Measurements from ENCODE around the gene OR4D1.
A peak's percentile ranks its signal among the peaks of the same experiment; 100 is the strongest.
"Not testable (repeated sequence)": the region's sequence is repeated elsewhere in the genome, so short reads cannot be mapped to it uniquely, and the experiment has no call there.

The OR4D1 gene

DNA sequence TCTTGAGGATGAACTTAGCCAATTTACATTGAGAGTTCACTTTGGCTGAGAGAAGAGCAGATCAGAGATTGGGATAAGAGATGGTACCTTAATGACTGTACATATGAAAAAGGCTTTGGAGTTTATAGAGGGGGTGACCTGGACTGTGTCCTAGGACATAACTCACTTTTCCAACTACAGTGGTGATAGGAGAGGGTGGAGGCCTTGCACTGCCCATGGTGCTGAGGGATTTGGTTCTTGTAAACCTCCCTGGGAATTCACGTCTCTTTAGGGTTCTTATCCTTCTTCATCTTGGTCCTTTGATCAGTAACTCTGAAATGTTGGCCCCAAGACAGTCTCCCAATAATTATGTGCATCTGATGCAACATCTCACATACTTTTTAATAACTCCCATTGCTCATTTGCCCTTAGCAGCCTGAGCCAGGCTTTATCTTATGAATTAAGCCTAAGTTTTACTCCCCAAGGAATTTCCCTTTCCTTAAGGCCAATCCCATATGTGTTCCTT is at the start of gene OR4D1:
OR4D1 (plus strand) TSS at position 455 of the 505 bp plus-strand sequence. CDS start 6,770 bp downstream, outside the sequence.
- no peak for DNase-seq

DNA sequence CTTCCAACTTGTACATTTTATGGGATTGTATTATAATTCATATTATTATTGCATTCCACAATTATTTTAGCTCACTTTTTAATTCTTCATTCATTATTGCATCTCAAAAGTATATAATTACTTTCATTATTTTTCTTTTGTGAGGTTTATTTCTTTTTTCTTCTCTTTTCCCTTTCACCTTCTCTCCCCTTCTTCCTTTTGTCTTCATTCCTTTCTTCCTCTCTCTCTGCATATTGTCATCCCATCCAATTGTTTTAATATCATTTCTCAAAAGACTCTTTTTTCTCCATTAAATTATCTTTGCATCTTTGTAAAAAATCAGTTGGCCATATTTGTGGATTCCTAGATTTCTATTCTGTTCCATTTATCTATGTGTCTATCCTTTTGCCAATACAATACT is 47.7 kb upstream of the OR4D1 start:
- DNase-seq: no peak

DNA sequence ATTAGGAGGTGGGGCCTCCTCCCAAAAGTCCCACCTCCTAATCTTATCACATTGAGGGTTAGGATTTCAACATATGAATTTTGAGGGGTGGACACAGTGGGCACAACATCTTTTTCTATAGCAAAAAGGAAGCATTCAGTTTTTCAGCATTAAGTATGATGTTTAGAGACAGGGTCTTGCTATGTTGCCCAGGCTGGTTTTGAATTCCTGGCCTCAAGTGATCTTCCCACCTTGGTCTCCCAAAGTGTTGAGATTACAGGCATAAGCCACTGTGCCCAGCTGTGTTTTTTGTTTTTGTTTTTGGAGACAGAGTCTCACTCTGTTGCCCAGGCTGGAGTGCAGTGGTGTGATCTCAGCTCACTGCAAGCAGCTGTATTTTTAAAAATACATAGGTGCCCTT is 46.3 kb upstream of the OR4D1 start:
- not testable (repeated sequence) for DNase-seq

DNA sequence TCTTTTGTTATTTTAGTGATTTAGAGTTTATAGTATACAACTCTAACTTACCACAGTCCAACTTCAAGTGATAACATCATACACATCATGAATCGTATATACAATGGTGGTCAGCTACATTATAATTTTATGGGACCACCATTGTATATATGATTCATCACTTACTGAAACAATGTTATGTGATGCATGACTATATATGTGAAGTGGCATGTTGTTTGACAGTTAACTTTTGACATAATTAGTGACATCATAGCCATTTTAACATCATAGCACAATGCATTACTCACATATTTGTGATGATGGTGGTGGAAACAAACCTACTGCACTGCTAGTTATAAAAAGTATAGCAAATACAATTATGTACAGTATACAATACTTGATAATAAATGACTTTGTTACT is 43.1 kb upstream of the OR4D1 start:
- no peak for DNase-seq

DNA sequence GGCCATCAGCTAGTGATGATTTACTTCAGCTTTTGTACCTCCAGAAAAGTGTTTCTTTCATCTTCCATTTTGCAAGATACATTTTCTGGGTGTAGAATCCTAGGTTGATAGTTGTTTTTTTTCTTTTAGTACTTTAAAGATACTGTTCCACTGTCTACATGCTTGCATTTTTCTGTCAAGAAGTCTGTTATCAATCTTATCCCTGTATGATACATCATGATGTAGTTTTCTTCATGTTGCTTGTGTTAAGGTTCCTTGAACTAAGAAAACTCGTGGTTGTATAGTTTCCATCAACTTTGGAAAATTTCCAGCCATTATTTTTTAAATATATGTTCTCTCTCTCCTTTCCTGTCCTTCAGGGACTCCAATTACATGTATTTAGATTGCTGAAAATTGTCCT is 40.9 kb upstream of the OR4D1 start:
- DNase-seq: no peak

DNA sequence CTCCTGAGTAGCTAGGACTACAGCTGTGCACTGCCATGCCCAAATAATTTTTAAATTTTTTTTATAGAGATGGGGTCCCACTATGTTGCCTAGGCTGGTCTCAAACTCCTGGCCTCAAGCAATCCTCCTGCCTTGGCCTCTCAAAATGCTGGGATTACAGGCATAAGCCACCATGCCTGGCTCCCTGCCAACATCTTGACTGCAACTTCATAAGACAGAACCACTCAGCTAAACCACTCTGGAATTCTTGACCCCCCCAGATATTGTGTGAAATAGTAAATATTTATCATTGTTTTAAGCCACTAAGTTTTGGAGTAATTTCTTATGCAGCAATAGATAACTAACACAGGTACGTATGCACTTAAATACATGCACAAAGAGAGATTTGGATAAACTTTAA is 39.0 kb upstream of the OR4D1 start:
- DNase-seq: no peak

DNA sequence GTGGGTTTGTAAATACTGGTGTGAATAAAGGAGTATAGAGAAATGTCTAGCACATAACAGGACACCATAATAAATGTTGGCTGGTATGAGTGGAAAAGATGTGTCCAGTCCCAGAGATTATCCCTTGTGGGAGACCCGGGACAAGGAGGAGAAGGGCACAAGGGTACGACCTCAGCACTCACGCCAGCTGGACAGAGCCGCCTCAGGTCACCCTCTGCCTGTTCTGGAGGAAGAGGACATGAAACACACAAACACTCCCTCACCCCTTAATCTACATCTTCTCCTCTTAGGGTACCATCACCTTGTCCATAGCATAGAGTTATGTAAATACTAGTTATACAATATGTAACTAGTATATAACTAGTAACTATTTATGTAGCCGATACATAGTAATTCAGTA is 38.2 kb upstream of the OR4D1 start:
- DNase-seq: no peak

DNA sequence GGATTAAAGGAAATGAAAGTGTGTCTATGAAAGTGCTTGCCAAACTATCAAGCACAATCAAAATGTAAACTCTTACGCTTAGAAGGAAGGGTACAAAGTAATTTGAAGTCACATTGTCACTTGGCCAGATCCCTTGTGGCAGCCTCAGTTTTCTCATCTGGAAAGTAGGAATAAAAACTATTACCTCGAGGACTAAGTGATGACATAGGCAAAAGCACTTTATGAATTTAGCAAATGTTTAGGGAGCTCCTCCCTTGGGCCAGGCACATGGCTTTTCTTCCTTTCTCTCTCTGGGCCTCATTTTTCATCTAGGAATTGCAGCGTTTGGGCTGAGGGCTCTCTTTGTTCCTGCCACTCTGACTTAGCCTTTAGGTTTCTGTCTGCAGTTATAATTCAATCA is 36.5 kb upstream of the OR4D1 start:
- DNase-seq: no peak

DNA sequence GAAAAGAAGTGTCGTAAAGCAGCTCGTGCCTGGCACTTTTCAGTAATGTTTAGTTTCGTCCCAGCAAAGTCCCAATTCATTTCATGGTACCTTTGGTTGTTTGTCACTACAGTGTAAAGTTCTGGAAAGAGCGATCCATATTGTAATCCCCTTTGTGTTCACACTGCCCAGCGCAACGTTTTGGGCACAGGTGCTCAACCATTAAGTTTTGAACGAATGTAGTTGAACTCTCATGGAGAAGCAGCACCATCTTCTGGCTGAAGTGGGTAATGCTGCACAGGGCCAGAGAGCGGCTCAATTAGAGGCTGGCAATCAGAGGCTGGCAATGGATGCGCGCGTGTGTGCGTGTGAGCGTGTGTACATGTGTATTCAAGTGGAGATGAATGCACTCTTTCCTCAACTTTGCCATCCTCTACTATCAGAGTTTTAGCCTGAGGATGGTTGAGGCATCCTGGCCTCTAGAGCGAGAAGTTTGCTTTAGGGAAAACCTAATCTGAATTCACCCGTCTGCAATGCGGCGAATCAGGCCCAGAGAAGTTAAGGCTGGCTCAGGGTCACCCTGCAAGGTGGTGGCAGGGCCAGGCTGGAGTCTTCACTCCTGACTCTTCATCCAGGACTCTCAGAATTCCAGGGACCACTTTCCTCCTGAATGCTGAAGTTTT is 35.1 kb upstream of the OR4D1 start:
- DNase-seq: peak; percentile 76

DNA sequence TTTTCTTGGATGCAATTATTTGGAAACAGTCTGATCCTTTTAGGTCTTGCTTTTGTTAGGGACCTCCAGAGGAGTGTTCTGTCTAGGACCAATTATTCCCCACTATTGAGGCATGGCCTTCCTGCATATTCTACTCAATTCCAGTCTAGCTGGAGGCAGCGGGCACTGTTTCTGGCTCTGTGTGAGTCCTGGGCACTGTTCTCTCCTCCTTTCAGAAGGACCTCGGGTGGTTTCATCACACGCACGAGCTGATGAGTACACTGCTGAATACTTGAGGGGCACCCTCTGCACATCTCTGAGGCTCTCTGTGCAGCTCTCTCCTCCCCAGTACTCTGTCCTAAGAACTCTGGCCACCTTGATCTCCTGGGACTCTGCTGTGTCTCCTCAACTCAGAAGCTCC is 34.2 kb upstream of the OR4D1 start:
- no peak for DNase-seq

DNA sequence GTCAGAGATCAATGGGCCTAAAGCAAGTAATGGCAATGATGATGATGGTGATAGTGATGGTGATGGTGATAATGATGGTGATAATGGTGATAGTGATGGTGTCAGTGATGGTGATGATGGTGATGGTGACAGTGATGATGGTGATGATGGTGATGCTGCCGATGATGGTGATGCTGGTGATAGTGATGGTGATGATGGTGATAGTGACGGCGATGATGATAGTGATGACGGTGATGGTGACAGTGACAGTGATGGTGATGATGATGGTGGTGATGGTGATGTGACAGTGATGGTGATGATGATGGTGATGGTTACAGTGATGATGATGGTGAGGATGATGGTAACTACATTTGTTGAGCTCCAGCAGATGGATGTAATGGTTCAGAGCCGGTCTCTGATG is 30.8 kb upstream of the OR4D1 start:
- no peak for DNase-seq

DNA sequence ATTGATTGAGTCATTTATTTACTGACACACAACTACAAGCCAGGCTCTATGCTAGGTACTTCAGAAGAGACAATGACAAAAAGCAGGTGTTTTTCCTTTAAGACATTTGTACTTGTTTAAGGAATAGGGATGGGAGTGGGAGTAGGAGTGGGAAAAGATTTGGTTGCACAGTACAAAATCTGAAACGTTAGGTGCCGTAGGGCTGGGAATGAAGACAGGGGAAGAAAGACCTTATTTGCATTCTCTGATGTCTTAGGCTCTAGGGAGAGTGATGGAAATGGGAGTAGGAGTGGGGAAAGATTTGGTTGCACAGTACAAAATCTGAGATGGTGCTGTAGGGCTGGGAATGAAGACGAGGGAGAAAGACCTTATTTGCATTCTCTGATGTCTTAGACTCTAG is 28.7 kb upstream of the OR4D1 start:
- DNase-seq: no peak

DNA sequence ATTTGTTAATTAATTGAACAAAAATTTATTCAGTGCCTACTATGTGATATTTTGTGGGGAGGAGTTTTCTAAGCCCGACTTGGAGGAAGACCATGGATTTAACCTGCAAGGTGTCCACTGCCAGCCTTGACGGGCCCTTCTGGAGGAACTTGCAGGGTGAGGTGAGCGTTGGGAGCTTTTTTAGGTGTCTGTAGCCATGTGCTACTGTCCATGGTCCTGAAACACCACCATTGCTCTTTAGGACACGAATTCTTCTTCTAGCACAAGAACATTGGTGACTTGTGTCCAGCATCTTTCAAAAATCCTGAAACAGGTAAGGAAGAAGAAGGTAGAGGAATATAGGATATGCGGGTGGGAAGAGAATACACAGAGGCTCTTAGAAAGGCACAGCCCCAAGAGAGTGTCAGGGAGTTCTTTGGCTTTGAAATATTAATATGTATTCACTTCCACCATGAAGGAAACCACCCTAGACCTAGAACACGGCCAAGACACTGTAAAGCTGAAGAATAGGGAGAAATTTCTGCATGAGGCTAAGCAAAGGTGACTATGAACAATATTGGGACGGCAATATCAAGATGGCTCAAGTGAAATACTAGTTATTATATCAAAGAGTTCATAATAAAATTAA is 27.9 kb upstream of the OR4D1 start:
- DNase-seq: no peak

DNA sequence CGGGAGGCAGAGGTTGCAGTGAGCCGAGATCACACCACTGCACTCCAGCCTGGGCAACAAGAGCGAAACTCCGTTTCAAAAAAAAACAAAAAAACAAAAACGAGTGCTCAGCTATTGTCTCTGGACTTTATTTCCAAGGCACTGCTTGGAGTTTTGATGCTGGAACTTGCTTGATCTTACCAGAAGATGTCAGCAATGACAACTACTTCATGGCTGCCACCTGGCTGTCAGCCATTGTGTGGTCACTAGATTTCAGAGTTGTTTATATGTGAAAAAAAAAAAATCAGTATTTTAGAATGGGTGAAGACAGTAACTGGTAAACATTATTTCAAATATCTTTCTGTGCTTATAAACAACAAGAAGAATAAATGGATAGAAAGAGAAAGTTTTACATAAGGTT is 26.3 kb upstream of the OR4D1 start:
- peak; percentile 18 for DNase-seq

DNA sequence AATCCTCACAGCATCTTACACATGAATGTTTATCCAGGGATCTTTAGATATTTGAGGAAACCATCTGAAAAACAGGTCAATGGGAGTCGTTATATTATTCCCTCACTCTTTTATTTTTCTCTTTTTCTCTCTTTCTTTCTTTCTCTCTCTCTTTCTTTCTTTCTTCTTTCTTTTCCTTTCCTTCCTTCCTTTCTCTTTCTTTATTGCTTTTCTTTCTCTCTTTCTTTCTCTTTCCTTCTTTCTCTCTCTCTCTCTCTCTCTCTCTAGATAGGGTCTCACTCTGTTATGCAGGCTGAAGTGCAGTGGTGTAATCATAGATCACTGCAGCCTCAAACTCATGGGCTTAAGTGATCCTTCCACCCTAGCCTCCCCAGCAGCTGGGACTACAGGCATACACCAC is 20.3 kb upstream of the OR4D1 start:
- no peak for DNase-seq

DNA sequence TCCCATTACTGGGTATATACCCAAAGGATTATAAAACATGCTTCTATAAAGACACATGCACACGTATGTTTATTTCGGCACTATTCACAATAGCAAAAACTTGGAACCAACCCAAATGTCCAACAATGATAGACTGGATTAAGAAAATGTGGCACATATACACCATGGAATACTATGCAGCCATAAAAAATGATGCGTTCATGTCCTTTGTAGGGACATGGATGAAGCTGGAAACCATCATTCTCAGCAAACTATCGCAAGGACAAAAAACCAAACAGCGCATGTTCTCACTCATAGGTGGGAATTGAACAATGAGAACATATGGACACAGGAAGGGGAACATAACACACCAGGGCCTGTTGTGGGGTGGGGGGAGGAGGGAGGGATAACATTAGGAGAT is 15.5 kb upstream of the OR4D1 start:
- DNase-seq: not testable (repeated sequence)

DNA sequence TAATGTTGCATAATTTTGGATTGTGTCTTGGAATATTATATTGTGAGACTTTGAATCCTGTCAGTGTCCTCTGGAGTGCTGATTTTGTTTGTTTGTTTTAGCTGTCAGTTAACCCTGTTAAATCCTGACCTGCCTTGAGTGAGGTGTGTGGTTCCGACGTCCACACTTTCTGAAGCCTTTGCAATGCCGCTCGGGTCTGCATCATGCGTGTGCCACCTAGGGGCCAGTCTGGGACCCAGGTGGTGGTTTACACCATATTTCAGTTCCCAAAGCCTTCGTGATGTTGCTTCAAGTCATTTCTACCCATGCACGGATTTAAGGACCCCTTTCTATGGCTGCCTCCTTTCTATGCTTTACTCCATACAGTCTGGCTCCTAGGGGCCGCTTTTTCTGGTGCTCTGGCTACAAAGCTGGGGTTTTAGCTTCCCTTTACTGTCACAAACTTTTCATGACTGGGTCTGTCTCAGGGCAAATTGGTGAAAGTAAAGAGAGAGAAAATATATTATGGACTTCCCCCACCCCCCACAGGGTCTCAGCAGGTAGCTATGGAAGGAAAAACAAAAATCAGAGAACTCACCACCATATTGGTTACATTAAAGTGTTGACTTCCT is 11.4 kb upstream of the OR4D1 start:
- no peak for DNase-seq

DNA sequence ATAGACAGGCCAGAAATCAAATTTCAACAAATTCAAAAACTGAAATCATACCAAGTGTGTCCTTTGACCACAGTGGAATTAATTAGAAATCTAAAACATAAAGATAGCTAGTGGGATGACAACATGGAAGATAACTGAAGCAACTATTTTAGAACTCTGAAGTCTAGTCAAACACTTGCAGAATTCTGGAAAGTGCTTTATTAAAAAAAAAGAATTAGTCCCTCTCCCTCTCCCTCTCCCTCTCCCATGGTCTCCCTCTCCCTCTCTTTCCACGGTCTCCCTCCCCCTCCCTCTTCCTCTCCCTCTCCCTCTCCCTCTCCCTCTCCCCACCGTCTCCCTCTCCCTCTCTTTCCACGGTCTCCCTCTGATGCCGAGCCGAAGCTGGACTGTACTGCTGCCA is 6.7 kb upstream of the OR4D1 start:
- no peak for DNase-seq

DNA sequence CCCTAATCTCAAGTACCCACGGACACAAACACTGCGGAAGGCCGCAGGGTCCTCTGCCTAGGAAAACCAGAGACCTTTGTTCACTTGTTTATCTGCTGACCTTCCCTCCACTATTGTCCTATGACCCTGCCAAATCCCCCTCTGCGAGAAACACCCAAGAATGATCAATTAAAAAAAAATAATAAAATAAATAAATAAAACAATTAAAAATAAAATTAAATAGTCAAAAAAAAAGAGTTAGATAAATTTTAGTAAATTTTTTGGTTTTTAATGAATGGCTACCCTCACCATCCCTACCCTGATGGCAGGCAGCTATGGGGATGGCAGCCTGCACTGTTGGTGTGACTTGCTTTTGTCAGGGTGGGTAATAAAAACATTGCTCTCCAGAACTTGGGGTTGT is 4.8 kb upstream of the OR4D1 start:
- not testable (repeated sequence) for DNase-seq

DNA sequence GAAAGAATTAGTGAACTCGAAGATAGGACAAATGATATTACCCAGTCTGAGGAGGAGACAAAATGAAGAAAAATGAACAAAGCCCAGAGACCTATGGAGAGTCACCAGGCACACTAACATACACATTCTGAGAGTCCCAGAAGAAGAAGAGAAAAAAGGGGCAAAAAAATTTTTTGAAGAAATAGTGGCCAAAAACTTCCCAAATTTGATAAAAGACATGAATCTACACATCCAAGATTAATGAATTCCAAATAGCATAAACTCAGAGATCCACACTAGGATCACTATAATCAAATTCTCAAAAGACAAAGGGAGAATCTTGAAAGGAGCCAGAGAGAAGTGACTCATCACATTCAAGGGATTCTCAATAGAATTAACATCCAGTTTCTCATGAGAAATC is 3.4 kb upstream of the OR4D1 start:
- DNase-seq: no peak

DNA sequence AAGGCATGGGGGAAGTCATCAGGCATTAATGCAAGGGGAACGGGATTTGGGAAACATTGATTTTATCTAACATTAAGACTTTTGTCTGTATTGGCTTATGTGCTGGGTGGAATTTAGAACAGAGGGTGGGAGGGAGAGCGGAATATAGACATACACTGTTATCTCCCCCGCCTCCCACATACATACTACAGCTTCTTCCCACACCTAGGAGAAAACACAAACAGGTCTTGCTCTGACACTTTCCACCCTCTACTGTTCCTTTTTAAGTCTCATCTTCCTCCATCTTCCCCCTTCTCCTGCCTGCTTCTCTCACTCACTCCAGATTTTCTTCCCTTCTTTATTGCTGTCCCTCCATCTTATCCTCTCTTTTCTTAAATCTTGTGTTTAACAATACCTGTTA is 425 bp downstream of the OR4D1 start:
- DNase-seq: no peak

DNA sequence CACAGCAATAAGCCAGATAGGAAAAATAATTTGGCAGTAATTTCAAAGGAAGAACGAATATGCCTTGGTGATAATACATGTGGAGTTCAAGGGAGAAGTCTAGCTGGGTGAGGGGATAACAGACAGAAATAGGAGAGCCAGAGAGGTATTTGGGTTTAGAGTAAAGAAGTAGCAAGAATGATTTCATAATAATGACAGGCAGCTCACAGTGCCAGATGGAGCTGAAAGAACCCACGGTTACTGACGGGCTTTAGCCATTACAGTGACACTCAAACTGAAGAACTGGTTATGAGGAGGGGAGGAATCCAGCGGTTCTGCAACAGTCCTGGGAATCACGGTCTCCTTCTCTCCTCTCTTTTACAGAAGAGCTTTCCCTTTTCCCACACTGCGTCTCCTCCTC is 2.2 kb downstream of the OR4D1 start:
- no peak for DNase-seq

DNA sequence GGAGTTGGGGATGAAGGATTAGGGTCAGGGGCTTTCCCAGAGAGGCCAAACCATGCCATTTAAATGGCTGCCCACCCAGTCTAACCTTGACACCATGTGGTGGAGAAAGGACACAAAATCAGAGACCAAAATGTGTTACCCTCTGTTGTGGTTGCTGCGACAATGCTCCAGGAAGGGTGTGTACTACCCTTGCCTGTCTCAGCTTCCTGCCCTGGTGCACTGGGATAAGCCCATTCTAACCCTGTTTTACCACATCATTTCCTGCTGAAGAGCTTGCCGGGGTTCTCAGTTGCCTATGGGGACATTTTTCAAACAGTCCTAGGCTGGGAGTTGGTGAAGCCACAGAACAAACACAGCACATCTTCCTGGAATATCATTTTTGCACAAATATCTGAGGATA is 4.9 kb downstream of the OR4D1 start:
- DNase-seq: no peak

DNA sequence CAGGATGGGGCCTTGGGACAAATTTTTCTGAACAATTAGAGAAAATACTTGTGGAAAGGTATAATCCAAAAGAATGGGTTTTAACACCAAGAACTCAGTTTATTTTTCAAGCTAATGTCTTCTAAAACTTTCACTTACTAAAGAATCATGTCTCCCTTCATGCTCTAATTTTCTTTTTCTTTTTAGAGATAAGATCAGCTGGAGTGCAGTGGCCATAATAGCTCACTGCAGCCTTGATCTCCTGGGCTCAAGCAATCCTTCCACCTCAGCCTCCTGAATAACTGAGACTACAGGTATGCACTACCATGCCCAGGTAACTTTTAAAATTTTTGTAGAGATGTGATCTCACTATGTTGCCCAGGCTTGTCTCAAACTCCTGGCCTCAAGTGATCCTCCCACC is 5.5 kb downstream of the OR4D1 start:
- no peak for DNase-seq
